ENCODE data around the gene LRSAM1.

The LRSAM1 gene

DNA sequence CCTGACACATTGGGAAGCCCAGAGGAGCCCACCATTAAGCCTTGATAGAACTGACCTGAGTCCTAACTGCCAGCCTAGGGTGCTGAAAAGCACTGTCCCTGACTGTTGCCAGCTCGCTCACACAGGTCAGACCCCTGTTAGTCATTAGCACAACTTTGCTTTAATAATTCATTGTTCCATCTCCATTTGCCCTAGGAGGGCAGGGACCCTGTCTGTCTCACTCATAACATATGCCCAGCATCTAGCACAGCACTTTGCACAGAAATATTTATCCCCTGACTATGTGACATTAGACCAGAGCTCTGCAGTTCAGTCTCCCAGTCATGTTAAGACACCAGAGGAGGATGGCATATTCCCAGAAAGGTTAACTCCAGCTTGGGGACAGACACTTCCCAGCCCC, 99.0 kb downstream of the LRSAM1 start:
- no peak for DNase-seq (ENCODE audit: insufficient read length, low spot score)
- no peak for FAIRE-seq
- TF ChIP-seq POLR2AphosphoS5 (IDR thresholded peaks at IDR 0.05; ENCODE audit: low read depth, low read length) (no peak), PAX5 (IDR thresholded peaks at IDR 0.05; ENCODE audit: insufficient read depth, low read length, severe bottlenecking) (no peak), TAF1 (IDR thresholded peaks at IDR 0.05; ENCODE audit: low read depth, low read length) (no peak), POU2F2 (IDR thresholded peaks at IDR 0.05; ENCODE audit: low read depth, low read length) (no peak), SPI1 (IDR thresholded peaks at IDR 0.05; ENCODE audit: low read depth, low read length) (no peak), POLR2A (IDR thresholded peaks at IDR 0.05; ENCODE audit: low read depth, low read length) (no peak)

DNA sequence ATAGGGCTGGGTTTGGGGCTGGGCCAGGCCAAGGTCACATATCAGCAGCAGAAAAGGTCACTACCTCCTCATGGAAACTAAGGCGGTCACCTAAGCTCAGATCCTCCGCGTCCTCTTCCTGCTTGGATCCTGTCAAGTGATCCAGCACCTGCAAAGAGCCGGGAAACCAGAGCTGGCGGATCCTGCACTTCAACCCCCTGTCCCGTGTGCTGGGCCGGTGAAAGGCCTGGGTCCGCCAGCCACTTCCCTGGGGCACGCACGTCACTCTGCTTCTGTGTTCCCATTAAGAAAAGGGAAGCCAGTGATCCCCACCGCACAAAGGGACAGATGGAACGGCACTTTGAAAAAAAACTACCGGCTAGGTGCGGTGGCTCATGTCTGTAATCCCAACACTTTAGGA, 99.4 kb downstream of the LRSAM1 start:
- TF ChIP-seq SPI1 (IDR thresholded peaks at IDR 0.05; ENCODE audit: low read depth, low read length), result no peak
- TF ChIP-seq PAX5 (IDR thresholded peaks at IDR 0.05; ENCODE audit: insufficient read depth, low read length, severe bottlenecking), result no peak
- no peak for TF ChIP-seq POU2F2 (IDR thresholded peaks at IDR 0.05; ENCODE audit: low read depth, low read length)
- TF ChIP-seq POLR2AphosphoS5 (IDR thresholded peaks at IDR 0.05; ENCODE audit: low read depth, low read length), result no peak
- TF ChIP-seq TAF1 (IDR thresholded peaks at IDR 0.05; ENCODE audit: low read depth, low read length), result no peak
- no peak for TF ChIP-seq POLR2A (IDR thresholded peaks at IDR 0.05; ENCODE audit: low read depth, low read length)
- FAIRE-seq (no peak), DNase-seq (ENCODE audit: insufficient read length, low spot score) (no peak)

Measured in GM12891 (cell line).